ENCODE results near the gene ACAP1.
A peak's percentile ranks its signal among the peaks of the same experiment; 100 is the strongest.

ACAP1 gene, protein sequence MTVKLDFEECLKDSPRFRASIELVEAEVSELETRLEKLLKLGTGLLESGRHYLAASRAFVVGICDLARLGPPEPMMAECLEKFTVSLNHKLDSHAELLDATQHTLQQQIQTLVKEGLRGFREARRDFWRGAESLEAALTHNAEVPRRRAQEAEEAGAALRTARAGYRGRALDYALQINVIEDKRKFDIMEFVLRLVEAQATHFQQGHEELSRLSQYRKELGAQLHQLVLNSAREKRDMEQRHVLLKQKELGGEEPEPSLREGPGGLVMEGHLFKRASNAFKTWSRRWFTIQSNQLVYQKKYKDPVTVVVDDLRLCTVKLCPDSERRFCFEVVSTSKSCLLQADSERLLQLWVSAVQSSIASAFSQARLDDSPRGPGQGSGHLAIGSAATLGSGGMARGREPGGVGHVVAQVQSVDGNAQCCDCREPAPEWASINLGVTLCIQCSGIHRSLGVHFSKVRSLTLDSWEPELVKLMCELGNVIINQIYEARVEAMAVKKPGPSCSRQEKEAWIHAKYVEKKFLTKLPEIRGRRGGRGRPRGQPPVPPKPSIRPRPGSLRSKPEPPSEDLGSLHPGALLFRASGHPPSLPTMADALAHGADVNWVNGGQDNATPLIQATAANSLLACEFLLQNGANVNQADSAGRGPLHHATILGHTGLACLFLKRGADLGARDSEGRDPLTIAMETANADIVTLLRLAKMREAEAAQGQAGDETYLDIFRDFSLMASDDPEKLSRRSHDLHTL

DNA sequence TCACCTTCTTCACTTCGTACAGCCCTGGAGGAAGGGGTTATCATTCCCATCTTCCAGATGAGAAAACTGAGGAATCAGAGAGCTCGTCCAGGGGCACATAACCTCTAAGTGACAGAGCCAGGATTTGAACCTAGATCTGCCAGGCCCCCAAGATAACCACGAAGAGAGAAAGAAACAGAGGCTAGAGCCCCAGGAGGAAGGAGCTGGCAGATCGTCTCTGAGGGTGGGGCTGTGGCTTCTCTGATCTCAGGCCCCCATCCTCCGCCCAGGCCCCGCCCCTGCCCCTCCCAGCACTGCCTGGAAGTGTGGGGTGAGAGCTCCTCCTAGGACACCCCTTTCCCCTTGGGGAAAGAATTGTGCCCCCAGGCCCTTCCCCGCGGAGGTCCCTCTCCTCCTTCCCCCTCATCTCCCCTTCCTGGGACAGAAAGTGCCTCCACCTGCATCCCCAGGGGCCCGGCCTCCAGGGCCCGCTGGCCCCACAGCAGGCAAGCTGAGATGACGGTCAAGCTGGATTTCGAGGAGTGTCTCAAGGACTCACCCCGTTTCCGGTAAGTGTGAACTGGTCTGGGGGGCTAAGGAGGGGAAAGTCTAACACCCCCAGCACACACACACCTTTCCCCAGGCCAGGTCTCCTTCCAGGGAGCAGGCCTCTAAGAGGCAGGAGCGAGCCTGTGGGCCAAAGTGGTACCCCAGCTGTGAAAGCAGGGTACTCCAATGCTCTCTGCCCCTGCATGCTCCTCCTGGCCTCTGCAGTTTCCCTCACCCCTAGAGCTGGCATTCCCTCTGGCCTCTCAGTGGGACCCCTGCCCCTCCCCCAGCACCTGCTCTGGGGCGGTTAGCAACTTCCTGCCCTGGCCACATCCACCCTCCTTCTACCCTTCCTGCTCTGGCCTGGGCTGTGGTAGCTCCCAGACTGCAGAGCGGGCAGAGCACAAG lies at the start of gene ACAP1:
Gene ACAP1, plus strand, starts transcription at position 290 of the 936 bp plus-strand sequence. Its CDS starts 206 bp downstream, at position 496.
- DNase-seq (ENCODE audit: extremely low read depth in 1 of 2, low read depth in 1 of 2), result peak; percentile 70 to 89

- no peak for DNase-seq (ENCODE audit: extremely low read depth in 1 of 2, low read depth in 1 of 2)
Measured at GRCh38 chr17:7289256-7290032, 46.9 kb upstream of the ACAP1 start.

DNA sequence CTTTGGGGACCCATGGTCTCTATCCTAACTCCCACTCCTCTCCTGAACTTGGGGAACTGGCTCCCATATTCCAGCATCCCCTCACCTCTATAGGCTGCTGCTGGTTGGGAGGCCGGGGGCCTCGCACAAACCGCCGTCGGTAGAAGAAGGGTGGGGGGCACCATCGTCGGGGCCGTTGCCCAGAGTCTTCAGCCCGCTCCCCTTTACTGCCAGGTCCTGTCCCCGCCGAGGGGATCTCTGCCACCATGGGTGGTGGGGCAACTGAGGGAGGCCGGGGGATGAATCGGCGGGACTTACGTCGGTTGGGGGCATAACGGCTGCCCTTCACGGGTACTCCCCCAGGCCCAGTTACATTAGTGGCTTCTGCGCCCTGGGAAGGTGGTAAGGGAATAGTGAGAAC lies 46.2 kb upstream of the ACAP1 start:
- DNase-seq (ENCODE audit: extremely low read depth in 1 of 2, low read depth in 1 of 2), result no peak

DNA sequence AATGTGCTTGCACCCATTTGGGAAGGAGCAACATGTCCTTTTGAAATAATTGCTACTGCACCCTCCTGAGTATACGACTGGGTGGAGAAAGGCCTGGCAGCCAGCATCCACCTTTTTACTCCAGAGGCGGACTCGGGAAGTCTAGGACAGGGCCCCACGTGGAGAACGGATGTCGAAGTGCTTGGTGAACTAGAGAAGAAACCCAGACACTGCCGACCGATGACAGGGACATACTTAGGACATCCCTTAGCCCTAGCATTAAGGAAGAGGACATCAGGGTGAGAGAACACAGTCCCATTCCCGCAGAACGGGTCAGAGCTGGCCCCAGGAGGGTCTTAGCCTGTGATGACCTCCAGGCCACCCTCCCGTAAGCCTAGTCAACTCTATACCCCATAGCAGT lies 45.6 kb upstream of the ACAP1 start:
- no peak for DNase-seq (ENCODE audit: extremely low read depth in 1 of 2, low read depth in 1 of 2)

GRCh38 chr17:7292194-7292593 lies 44.1 kb upstream of the ACAP1 start:
- DNase-seq (ENCODE audit: extremely low read depth in 1 of 2, low read depth in 1 of 2), result no peak

GRCh38 chr17:7292729-7293128 lies 43.6 kb upstream of the ACAP1 start:
- DNase-seq (ENCODE audit: extremely low read depth in 1 of 2, low read depth in 1 of 2), result no peak

DNA sequence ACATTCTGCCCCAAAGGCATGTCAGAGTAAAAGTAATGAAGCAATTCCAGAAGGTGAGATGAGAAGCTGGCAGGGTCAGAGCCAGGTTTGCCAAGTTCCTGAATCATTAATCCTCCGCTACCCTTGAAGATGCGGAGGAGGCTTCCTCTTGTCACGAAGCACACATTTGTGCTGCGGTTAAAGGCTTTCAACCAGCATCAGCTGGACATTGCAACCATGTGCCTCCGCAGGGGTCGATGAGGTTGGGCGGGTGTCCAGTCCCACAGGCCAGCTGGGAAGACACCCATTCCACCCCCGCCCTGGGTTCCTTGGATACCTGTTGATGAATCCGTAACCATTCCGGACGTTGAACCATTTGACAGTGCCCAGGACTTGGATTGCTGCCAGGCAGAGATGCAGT lies 43.2 kb upstream of the ACAP1 start:
- DNase-seq (ENCODE audit: extremely low read depth in 1 of 2, low read depth in 1 of 2), result no peak

DNA sequence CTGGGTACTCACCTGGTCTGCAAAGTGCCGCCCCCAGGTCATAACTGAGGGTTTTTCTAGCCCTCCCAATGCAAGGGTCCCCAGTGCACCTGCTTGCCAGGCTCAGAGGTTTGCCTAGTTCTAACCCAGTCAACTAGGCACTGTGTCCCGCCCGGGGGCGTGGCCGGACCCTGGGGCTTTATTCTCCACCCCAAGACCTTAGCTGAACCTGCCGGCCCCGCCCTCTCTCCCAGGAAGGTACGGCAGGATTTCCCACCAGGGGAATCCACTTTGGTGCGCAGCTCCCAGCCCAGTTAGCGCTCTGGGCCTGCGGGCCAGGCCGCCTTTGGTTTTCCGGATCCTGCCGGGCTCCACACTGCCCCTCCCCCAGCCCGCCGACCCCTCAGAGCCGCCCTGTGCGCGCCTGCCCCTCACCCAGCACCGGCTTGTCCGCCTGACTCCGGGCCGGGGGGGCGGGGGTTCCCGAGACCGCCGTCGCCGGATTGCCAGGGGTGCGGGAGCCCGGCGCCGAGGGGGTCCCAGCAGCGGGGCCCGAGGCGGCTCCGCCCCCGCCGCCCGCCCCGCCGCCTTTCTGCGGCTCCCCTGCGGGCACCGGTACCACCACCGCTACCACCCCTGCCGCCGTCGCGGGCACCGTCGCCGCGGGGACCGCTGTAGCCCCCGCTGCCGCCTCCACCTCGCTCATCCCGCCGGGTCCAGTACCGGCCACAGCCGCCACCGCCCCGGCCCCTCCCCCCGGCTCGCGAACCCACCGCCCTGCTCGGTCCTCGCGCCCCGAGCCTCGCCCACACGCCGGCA lies 42.3 kb upstream of the ACAP1 start:
- DNase-seq (ENCODE audit: extremely low read depth in 1 of 2, low read depth in 1 of 2), result no peak

DNA sequence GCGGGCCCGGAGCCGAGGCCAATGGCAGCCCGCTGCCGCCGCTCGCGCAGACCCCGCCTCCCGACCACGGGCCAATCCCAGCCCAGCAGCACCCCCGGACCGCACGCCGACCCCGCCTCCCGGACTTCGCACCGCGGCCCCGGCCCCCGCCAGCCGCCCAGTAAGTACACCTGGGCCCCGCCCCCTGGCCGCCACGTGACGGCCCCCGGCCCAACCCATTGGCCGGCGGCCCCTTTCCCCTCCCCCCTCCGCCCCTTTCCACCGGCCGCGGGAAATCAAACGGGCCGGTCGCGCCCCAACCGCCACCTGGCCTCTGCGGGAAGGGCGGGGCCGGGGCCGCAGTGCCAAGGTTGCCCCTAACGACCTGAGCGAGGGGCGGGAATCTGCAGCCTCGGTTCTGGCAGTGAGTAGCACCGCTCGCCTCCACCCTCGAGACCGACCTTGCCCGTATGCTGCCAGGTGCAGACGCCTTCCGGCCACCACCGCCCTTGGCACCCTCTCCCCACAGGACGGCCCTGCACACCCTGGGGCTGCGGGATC lies 41.6 kb upstream of the ACAP1 start, which contains the start of gene YBX2:
Gene YBX2, minus strand, starts transcription at position 26 of the 540 bp plus-strand sequence. CDS start 139 bp downstream, outside the sequence.
- peak in 1 of 2 donors; percentile 79 for DNase-seq (ENCODE audit: extremely low read depth in 1 of 2, low read depth in 1 of 2)

- DNase-seq (ENCODE audit: extremely low read depth in 1 of 2, low read depth in 1 of 2), result no peak
Measured at GRCh38 chr17:7295230-7296180, 40.8 kb upstream of the ACAP1 start.

DNA sequence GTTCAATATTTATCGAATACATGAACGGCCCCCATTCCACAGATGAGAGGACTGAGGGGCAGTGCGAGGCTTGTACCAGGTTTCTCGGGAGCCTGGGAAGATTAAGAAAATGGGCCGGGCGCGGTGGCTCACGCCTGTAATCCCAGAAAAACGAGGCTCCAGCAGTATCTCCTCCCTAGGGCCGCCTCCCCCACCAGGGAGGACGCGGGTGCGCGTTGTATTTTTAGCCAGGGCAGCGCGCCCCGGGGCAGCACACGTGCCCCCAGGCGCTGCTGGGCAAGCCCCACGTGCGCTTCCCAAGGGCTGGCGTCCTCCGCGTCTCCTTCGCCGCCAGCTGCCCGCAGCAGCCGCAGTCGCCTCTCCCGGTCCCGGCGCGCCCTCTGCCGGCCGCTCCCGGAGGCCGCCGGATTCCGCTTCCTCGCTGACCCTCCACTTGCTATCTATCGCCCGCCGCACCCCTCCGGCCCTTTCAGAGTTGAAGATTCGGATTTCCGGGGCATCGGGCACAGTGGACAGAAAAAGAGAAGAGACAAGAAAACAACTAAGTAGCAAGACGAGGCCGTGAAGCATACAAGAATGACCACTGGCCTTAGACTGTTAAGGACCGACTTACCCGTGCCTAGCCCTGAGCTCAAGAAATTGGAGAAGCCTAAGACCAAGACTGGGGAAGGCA lies 40.0 kb upstream of the ACAP1 start:
- DNase-seq (ENCODE audit: extremely low read depth in 1 of 2, low read depth in 1 of 2), result no peak

- DNase-seq (ENCODE audit: extremely low read depth in 1 of 2, low read depth in 1 of 2), result no peak
Measured at GRCh38 chr17:7304179-7304578, 32.1 kb upstream of the ACAP1 start.

- DNase-seq (ENCODE audit: extremely low read depth in 1 of 2, low read depth in 1 of 2), result peak; percentile 99 to 100
Measured at GRCh38 chr17:7306911-7307685, 29.2 kb upstream of the ACAP1 start, which contains the start of gene EIF5A. Gene EIF5A (plus strand): TSS chr17:7307628. CDS start chr17:7309636, 2,008 bp downstream.

- DNase-seq (ENCODE audit: extremely low read depth in 1 of 2, low read depth in 1 of 2), result no peak
Measured at GRCh38 chr17:7307686-7308624, 28.4 kb upstream of the ACAP1 start.

All from stimulated activated CD8-positive, alpha-beta memory T cell treated with anti-CD3 and anti-CD28 coated beads, Interleukin-7, amount 100 ng/mL, for 48 hours (primary cell).